Effector memory CD4-positive, alpha-beta T cell (primary cell): Measurements from ENCODE around the gene XRN2.

ENCODE experiments used
- DNase-seq, 3 donors: peaks; one replicate each; pipeline ENCODE4 v3.0.0-alpha.2; 2020
- H3K27ac ChIP-seq: 2 replicates; pipeline ENCODE4 v1.7.0; 2013; ENCODE audit warnings: mild to moderate bottlenecking, low read length, moderate library complexity; ENCODE audit not compliant: insufficient read depth, poor library complexity, severe bottlenecking
- H3K27me3 ChIP-seq: replicated peaks from 2 replicates; pipeline ENCODE4 v1.7.0; 2013; ENCODE audit warnings: mild to moderate bottlenecking, low read length; ENCODE audit not compliant: insufficient read depth, control insufficient read depth, poor library complexity, severe bottlenecking
- H3K36me3 ChIP-seq: 2 replicates; pipeline ENCODE4 v1.7.0; 2013; ENCODE audit warnings: mild to moderate bottlenecking, low read length, moderate library complexity; ENCODE audit not compliant: control insufficient read depth, insufficient read depth
- H3K4me1 ChIP-seq: 2 replicates; pipeline ENCODE4 v1.7.0; 2013; ENCODE audit warnings: low read length, mild to moderate bottlenecking; ENCODE audit not compliant: control insufficient read depth, insufficient read depth, poor library complexity, severe bottlenecking
- H3K4me3 ChIP-seq: 2 replicates; pipeline ENCODE4 v1.7.0; 2013; ENCODE audit warnings: low read length, low read depth, mild to moderate bottlenecking; ENCODE audit not compliant: insufficient read depth, poor library complexity, severe bottlenecking
- H3K9me3 ChIP-seq: 2 replicates; pipeline ENCODE4 v1.7.0; 2013; ENCODE audit warnings: mild to moderate bottlenecking, low read length, moderate library complexity; ENCODE audit not compliant: control insufficient read depth

XRN2 gene

GRCh38 chr20:21344206-21344900, 41.2 kb downstream of the XRN2 start:
- Histone ChIP-seq H3K9me3 (no peaks in the 10 kb centered on the region), H3K4me3 (no peak overlapping the region), H3K27ac (no peak overlapping the region), H3K4me1 (no peaks in the 10 kb centered on the region), H3K36me3 (peaks cover 73% of the 10 kb centered on the region), H3K27me3 (no peaks in the 10 kb centered on the region)
- no peak for DNase-seq

GRCh38 chr20:21344961-21345360, 41.8 kb downstream of the XRN2 start:
- Histone ChIP-seq H3K9me3 (no peaks in the 10 kb centered on the region), H3K36me3 (peaks cover 73% of the 10 kb centered on the region), H3K4me1 (no peaks in the 10 kb centered on the region), H3K27me3 (no peaks in the 10 kb centered on the region), H3K27ac (no peak overlapping the region), H3K4me3 (no peak overlapping the region)
- DNase-seq: no peak

GRCh38 chr20:21352703-21353102, 49.6 kb downstream of the XRN2 start:
- no peak overlapping the region for H3K27ac ChIP-seq
- peaks cover 51% of the 10 kb centered on the region for H3K36me3 ChIP-seq
- DNase-seq: no peak

GRCh38 chr20:21353236-21353635, 50.1 kb downstream of the XRN2 start:
- DNase-seq: no peak
- H3K4me1 ChIP-seq: no peaks in the 10 kb centered on the region

More at GRCh38 chr20:21352703-21353102, 49.6 kb downstream of the XRN2 start:
- Histone ChIP-seq H3K4me1 (no peaks in the 10 kb centered on the region), H3K4me3 (no peak overlapping the region), H3K9me3 (no peaks in the 10 kb centered on the region), H3K27me3 (no peaks in the 10 kb centered on the region)

GRCh38 chr20:21355981-21356380, 52.9 kb downstream of the XRN2 start:
- Histone ChIP-seq H3K36me3 (peaks cover 52% of the 10 kb centered on the region), H3K9me3 (no peaks in the 10 kb centered on the region)

More at GRCh38 chr20:21353236-21353635, 50.1 kb downstream of the XRN2 start:
- Histone ChIP-seq H3K27ac (no peak overlapping the region), H3K4me3 (no peak overlapping the region), H3K27me3 (no peaks in the 10 kb centered on the region), H3K36me3 (peaks cover 51% of the 10 kb centered on the region), H3K9me3 (no peaks in the 10 kb centered on the region)

GRCh38 chr20:21356386-21356785, 53.3 kb downstream of the XRN2 start:
- H3K27me3 ChIP-seq: no peaks in the 10 kb centered on the region
- H3K27ac ChIP-seq: no peak overlapping the region
- H3K4me1 ChIP-seq: no peaks in the 10 kb centered on the region
- H3K36me3 ChIP-seq: peaks cover 48% of the 10 kb centered on the region
- no peaks in the 10 kb centered on the region for H3K9me3 ChIP-seq
- DNase-seq: no peak
- H3K4me3 ChIP-seq: no peak overlapping the region

More at GRCh38 chr20:21355981-21356380, 52.9 kb downstream of the XRN2 start:
- DNase-seq: no peak
- Histone ChIP-seq H3K27ac (no peak overlapping the region), H3K4me1 (no peaks in the 10 kb centered on the region), H3K4me3 (no peak overlapping the region), H3K27me3 (no peaks in the 10 kb centered on the region)

- Histone ChIP-seq H3K4me3 (no peak overlapping the region), H3K27me3 (no peaks in the 10 kb centered on the region), H3K36me3 (peaks cover 52% of the 10 kb centered on the region), H3K27ac (no peak overlapping the region), H3K4me1 (no peaks in the 10 kb centered on the region), H3K9me3 (no peaks in the 10 kb centered on the region)
- no peak for DNase-seq
These were observed 54.7 kb downstream of the XRN2 start for GRCh38 chr20:21357844-21358243.

GRCh38 chr20:21358737-21359136, 55.6 kb downstream of the XRN2 start:
- no peak overlapping the region for H3K4me3 ChIP-seq
- no peaks in the 10 kb centered on the region for H3K4me1 ChIP-seq
- peaks cover 58% of the 10 kb centered on the region for H3K36me3 ChIP-seq
- DNase-seq: no peak
- H3K9me3 ChIP-seq: no peaks in the 10 kb centered on the region
- H3K27me3 ChIP-seq: no peaks in the 10 kb centered on the region
- no peak overlapping the region for H3K27ac ChIP-seq

- Histone ChIP-seq H3K27me3 (no peaks in the 10 kb centered on the region), H3K4me3 (no peak overlapping the region), H3K36me3 (peaks cover 61% of the 10 kb centered on the region), H3K27ac (no peak overlapping the region), H3K9me3 (no peaks in the 10 kb centered on the region), H3K4me1 (no peaks in the 10 kb centered on the region)
- no peak for DNase-seq
These were observed 57.6 kb downstream of the XRN2 start for GRCh38 chr20:21360705-21361104.

GRCh38 chr20:21361266-21361665, 58.1 kb downstream of the XRN2 start:
- Histone ChIP-seq H3K36me3 (peaks cover 59% of the 10 kb centered on the region), H3K4me3 (no peak overlapping the region), H3K27ac (no peak overlapping the region), H3K4me1 (no peaks in the 10 kb centered on the region), H3K9me3 (no peaks in the 10 kb centered on the region), H3K27me3 (no peaks in the 10 kb centered on the region)
- DNase-seq: no peak
